CD4-positive, CD25-positive, alpha-beta regulatory T cell (primary cell): Measurements from ENCODE around the gene GGT5. TPM values are rescaled to one million over a fixed set of nuclear protein-coding genes. Genes with fewer than 3 reads are reported as not detected.
"Not testable (repeated sequence)": the region's sequence is repeated elsewhere in the genome, so short reads cannot be mapped to it uniquely, and the experiment has no call there.

Experiments
- ATAC-seq, 2 donors: fragments of 150-1000 bp; cut with Tn5 transposase; one replicate each; pipeline ENCODE4 v1.10.0; 2021; ENCODE audit warnings: low read depth in 2 of 2, moderate number of reproducible peaks in 2 of 2, moderate library complexity in 1 of 2
- DNase-seq, 3 donors: peaks; one replicate each; pipeline versions ENCODE4 v3.0.0 to v3.0.0-alpha.2; 2012 to 2022; ENCODE audit warnings: mixed read lengths in 1 of 3
- H3K27ac ChIP-seq: one replicate; pipeline ENCODE4 v1.7.0; 2013; ENCODE audit warnings: mild to moderate bottlenecking, low read length; ENCODE audit not compliant: insufficient read depth, poor library complexity, severe bottlenecking
- H3K27me3 ChIP-seq: one replicate; pipeline ENCODE4 v1.7.0; 2013; ENCODE audit warnings: low read length; ENCODE audit not compliant: control insufficient read depth, insufficient read depth
- H3K36me3 ChIP-seq: one replicate; pipeline ENCODE4 v1.7.0; 2013; ENCODE audit warnings: mild to moderate bottlenecking, low read length, moderate library complexity; ENCODE audit not compliant: control insufficient read depth, insufficient read depth
- H3K4me1 ChIP-seq: 2 replicates; pipeline ENCODE4 v1.7.0; 2013; ENCODE audit warnings: mild to moderate bottlenecking, low read length; ENCODE audit not compliant: insufficient read depth, control insufficient read depth, poor library complexity, severe bottlenecking
- H3K4me3 ChIP-seq: one replicate; pipeline ENCODE4 v1.7.0; 2013; ENCODE audit warnings: low read depth, mild to moderate bottlenecking, low read length, moderate library complexity
- H3K9me3 ChIP-seq, 2 experiments: 1 replicate in 1 of 2; 2 replicates in 1 of 2; pipeline ENCODE4 v1.7.0; 2013; ENCODE audit warnings: low read length in 2 of 2, mild to moderate bottlenecking in 1 of 2, moderate library complexity in 1 of 2; ENCODE audit not compliant: control insufficient read depth in 2 of 2
- H3K27ac Mint-ChIP-seq, 3 donors: one replicate each; pipeline ENCODE4 v1.8.0; 2020 to 2022; ENCODE audit warnings: mild to moderate bottlenecking in 3 of 3, mixed read lengths in 3 of 3, moderate library complexity in 2 of 3
- H3K27me3 Mint-ChIP-seq: one replicate; pipeline ENCODE4 v1.8.0; 2022; ENCODE audit warnings: mild to moderate bottlenecking, mixed read lengths
- H3K36me3 Mint-ChIP-seq: one replicate; pipeline ENCODE4 v1.8.0; 2020; ENCODE audit warnings: mixed read lengths
- H3K4me1 Mint-ChIP-seq, 4 donors: one replicate each; pipeline ENCODE4 v1.8.0; 2020 to 2022; ENCODE audit warnings: mixed read lengths in 4 of 4, mild to moderate bottlenecking in 1 of 4
- H3K4me3 Mint-ChIP-seq, 4 donors: one replicate each; pipeline ENCODE4 v1.8.0; 2020 to 2022; ENCODE audit warnings: mild to moderate bottlenecking in 4 of 4, mixed read lengths in 4 of 4, moderate library complexity in 3 of 4
- H3K9me3 Mint-ChIP-seq, 7 donors: one replicate each; pipeline ENCODE4 v1.8.0; 2020 to 2022; ENCODE audit warnings: mixed read lengths in 7 of 7, mild to moderate bottlenecking in 3 of 7, moderate library complexity in 2 of 7
- polyA plus RNA-seq, 4 donors: library from polyadenylated mRNA; unstranded; fragments of 300-500 nt; fragmentation: Illumina TruSeq; gene quantifications; one replicate each; pipeline ENCODE4 v1.2.3, GENCODE V29; 2021
- total RNA-seq: library from RNA; stranded (reverse); gene quantifications from one replicate; pipeline ENCODE4 v1.2.3, GENCODE V29; 2022

The GGT5 gene
- total and polyA plus RNA-seq, 5 donors from 2014 or later, result not detected

- H3K27ac ChIP-seq, H3K9me3 ChIP-seq, H3K4me1 ChIP-seq, DNase-seq, H3K27ac Mint-ChIP-seq, H3K4me3 ChIP-seq, H3K27me3 ChIP-seq, H3K36me3 Mint-ChIP-seq, H3K36me3 ChIP-seq, ATAC-seq, H3K4me3 Mint-ChIP-seq, H3K9me3 Mint-ChIP-seq: not testable (repeated sequence)
- Mint-ChIP-seq H3K4me1 (peaks cover 0 to 11% (median 5%) of the 10 kb centered on the region in 4 donors), H3K27me3 (peaks cover 20% of the 10 kb centered on the region)
These were observed 38.2 kb downstream of the GGT5 start for GRCh38 chr22:24206460-24207263.

DNA sequence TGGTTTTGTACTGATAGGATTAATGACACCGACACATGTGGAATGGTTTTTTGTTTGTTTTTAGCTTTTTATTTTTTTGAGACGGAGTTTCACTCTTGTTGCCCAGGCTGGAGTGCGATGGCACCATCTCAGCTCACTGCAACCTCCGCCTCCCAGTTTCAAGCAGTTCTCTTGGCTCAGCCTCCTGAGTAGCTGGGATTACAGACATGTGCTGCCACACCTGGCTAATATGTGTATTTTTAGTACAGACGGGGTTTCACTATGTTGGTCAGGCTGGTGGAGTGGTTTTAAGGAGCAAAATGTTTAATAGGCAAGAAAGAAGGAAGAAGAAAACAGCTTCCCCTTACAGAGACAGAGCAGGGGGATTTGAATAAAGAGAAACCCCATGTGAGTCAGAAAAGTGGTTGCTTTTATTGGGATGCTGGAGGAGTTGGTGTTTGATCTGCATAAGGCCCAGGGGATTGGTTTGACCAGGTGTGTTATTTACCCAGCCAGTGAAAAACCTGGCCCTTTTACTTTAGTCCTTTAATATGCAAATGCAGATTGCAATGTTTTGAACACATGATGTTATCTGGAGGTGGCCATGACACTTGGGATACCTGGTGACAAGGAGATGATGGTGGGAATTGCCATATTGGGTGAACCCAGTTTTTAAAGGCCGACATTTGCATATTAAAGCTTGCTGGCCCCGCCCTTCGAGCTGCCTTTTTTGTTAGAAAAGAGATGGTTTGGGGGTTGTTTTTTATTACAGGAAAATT is 39.3 kb downstream of the GGT5 start:
- H3K9me3 ChIP-seq, result no peaks in the 10 kb centered on the region
- H3K9me3 Mint-ChIP-seq, result no peaks in the 10 kb centered on the region
- H3K36me3 ChIP-seq, result no peaks in the 10 kb centered on the region
- no peaks in the 10 kb centered on the region for H3K4me1 ChIP-seq
- H3K27me3 ChIP-seq, result no peaks in the 10 kb centered on the region
- no peak for ATAC-seq
- H3K4me1 Mint-ChIP-seq, result peaks cover 0 to 11% (median 5%) of the 10 kb centered on the region in 4 donors
- no peak overlapping the region for H3K4me3 ChIP-seq
- H3K4me3 Mint-ChIP-seq, result no peak overlapping the region
- H3K36me3 Mint-ChIP-seq, result no peaks in the 10 kb centered on the region
- no peak overlapping the region for H3K27ac ChIP-seq
- H3K27ac Mint-ChIP-seq, result no peak overlapping the region
- H3K27me3 Mint-ChIP-seq, result peaks cover 27% of the 10 kb centered on the region
- DNase-seq, result no peak

DNA sequence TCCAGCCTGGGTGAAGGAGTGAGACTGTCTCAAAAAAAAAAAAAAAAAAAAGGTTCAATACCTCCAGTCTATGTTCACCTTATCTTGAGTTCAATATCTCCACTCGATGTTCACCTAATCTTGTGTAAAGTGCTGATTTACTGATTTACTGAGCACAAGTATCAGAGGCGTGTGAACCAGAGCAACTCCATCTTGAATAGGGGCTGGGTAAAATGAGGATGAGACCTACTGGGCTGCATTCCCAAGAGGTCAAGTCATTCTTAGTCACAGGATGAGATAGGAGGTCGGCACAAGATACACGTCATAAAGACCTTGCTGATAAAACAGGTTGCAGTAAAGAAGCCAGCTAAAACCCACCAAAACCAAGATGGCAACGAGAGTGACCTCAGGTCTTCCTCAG is 41.0 kb downstream of the GGT5 start:
- not testable (repeated sequence) for ATAC-seq, DNase-seq, H3K9me3 Mint-ChIP-seq, H3K36me3 ChIP-seq, H3K9me3 ChIP-seq, H3K4me1 ChIP-seq, H3K4me1 Mint-ChIP-seq, H3K27ac ChIP-seq, H3K4me3 Mint-ChIP-seq, H3K36me3 Mint-ChIP-seq, H3K27me3 ChIP-seq, H3K4me3 ChIP-seq
- Mint-ChIP-seq H3K27ac (peak overlapping the region in 1 of 3 donors; percentile 38), H3K27me3 (peaks cover 34% of the 10 kb centered on the region)

- Mint-ChIP-seq H3K4me1 (peaks cover 0 to 8% (median 4%) of the 10 kb centered on the region in 4 donors), H3K27me3 (peaks cover 34% of the 10 kb centered on the region), H3K4me3 (peak overlapping the region in 1 of 4 donors; percentile 27), H3K36me3 (no peaks in the 10 kb centered on the region), H3K27ac (peak overlapping the region in 1 of 3 donors; percentile 28), H3K9me3 (no peaks in the 10 kb centered on the region)
- no peaks in the 10 kb centered on the region for H3K4me1 ChIP-seq
- no peaks in the 10 kb centered on the region for H3K36me3 ChIP-seq
- H3K27ac ChIP-seq, result no peak overlapping the region
- no peaks in the 10 kb centered on the region for H3K27me3 ChIP-seq
- no peak overlapping the region for H3K4me3 ChIP-seq
- DNase-seq (no peak), ATAC-seq (no peak)
- H3K9me3 ChIP-seq, result no peaks in the 10 kb centered on the region
These were observed 42.9 kb downstream of the GGT5 start for GRCh38 chr22:24201681-24202614.

GRCh38 chr22:24200619-24201212 is 44.2 kb downstream of the GGT5 start:
- Histone ChIP-seq H3K4me3 (no peak overlapping the region), H3K9me3 (no peaks in the 10 kb centered on the region), H3K27me3 (no peaks in the 10 kb centered on the region), H3K4me1 (no peaks in the 10 kb centered on the region), H3K36me3 (no peaks in the 10 kb centered on the region), H3K27ac (no peak overlapping the region)
- H3K36me3 Mint-ChIP-seq, result no peaks in the 10 kb centered on the region
- H3K4me1 Mint-ChIP-seq, result peaks cover 0 to 8% (median 3%) of the 10 kb centered on the region in 4 donors
- no peak overlapping the region for H3K4me3 Mint-ChIP-seq
- H3K27ac Mint-ChIP-seq, result no peak overlapping the region
- DNase-seq (no peak), ATAC-seq (no peak)
- H3K27me3 Mint-ChIP-seq, result peaks cover 34% of the 10 kb centered on the region
- no peaks in the 10 kb centered on the region for H3K9me3 Mint-ChIP-seq

DNA sequence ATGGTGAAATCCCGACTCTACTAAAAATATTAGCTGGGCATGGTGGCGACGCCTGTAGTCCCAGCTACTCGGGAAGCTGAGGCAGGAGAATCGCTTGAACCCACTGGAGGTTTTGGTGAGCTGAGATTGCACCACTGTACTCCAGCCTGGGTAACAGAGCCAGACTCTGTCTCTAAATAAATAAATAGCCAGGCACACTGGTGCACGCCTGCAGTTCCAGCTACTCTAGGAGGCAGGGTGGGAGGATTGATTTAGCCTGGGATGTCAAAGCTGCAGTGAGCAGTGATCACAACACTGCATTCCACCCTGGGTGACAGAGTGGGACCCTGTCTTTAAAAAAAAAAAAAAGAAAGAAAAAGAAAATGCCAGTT is 46.2 kb downstream of the GGT5 start:
- H3K4me3 ChIP-seq, result no peak overlapping the region
- no peaks in the 10 kb centered on the region for H3K27me3 ChIP-seq
- H3K36me3 ChIP-seq, result no peaks in the 10 kb centered on the region
- DNase-seq, result no peak
- ATAC-seq, result no peak
- Mint-ChIP-seq H3K4me3 (no peak overlapping the region), H3K36me3 (no peaks in the 10 kb centered on the region), H3K9me3 (no peaks in the 10 kb centered on the region), H3K27me3 (peaks cover 23% of the 10 kb centered on the region), H3K27ac (no peak overlapping the region), H3K4me1 (peaks cover 0 to 8% (median 3%) of the 10 kb centered on the region in 4 donors)
- H3K4me1 ChIP-seq, result no peaks in the 10 kb centered on the region
- H3K9me3 ChIP-seq, result no peaks in the 10 kb centered on the region
- no peak overlapping the region for H3K27ac ChIP-seq

GRCh38 chr22:24191893-24192292 is 53.0 kb downstream of the GGT5 start:
- H3K4me3 Mint-ChIP-seq, result no peak overlapping the region
- peaks cover 0 to 2% (median 0%) of the 10 kb centered on the region in 7 donors for H3K9me3 Mint-ChIP-seq
- no peak overlapping the region for H3K4me3 ChIP-seq
- no peaks in the 10 kb centered on the region for H3K36me3 ChIP-seq
- DNase-seq (no peak), ATAC-seq (no peak)
- H3K27ac ChIP-seq, result no peak overlapping the region
- H3K36me3 Mint-ChIP-seq, result no peaks in the 10 kb centered on the region
- H3K27me3 Mint-ChIP-seq, result peaks cover 4% of the 10 kb centered on the region
- H3K9me3 ChIP-seq, result no peaks in the 10 kb centered on the region
- peak overlapping the region in 1 of 3 donors; percentile 35 for H3K27ac Mint-ChIP-seq
- no peaks in the 10 kb centered on the region for H3K27me3 ChIP-seq
- H3K4me1 ChIP-seq, result no peaks in the 10 kb centered on the region
- no peaks in the 10 kb centered on the region for H3K4me1 Mint-ChIP-seq
